Umbilical cord (tissue), 2 donors: Measurements from ENCODE around the gene TMEM63B. TPM values are rescaled to one million over a fixed set of nuclear protein-coding genes. Genes with fewer than 3 reads are reported as not detected.

Experiments
- DNase-seq: peaks from one replicate; pipeline ENCODE4 v3.0.0-alpha.2; 2015; ENCODE audit warnings: low spot score
- total RNA-seq: library from RNA; depleted of rRNA; stranded (reverse); fragments of >200 nt; gene quantifications from one replicate; pipeline ENCODE4 v1.2.3, GENCODE V29; 2014; ENCODE audit warnings: low replicate concordance; ENCODE audit not compliant: insufficient read depth

TMEM63B gene
- total RNA-seq, 1 donor from 2014 or later = 10.4 TPM

- no peak for DNase-seq
Observed at GRCh38 chr6:44117397-44118128, 9.8 kb upstream of the TMEM63B start.

GRCh38 chr6:44119704-44120262 lies 7.6 kb upstream of the TMEM63B start:
- DNase-seq = no peak

- no peak for DNase-seq
Observed at GRCh38 chr6:44120692-44121443, 6.5 kb upstream of the TMEM63B start.

GRCh38 chr6:44122801-44123200 lies 4.6 kb upstream of the TMEM63B start:
- peak; percentile 20 for DNase-seq

GRCh38 chr6:44123544-44123943 lies 3.8 kb upstream of the TMEM63B start:
- no peak for DNase-seq

- peak; percentile 83 for DNase-seq
Observed at GRCh38 chr6:44126320-44127149, 819 bp upstream of the TMEM63B start.

GRCh38 chr6:44128020-44128917 lies 915 bp downstream of the TMEM63B start:
- DNase-seq = no peak

GRCh38 chr6:44129841-44130322 lies 2.5 kb downstream of the TMEM63B start:
- no peak for DNase-seq

GRCh38 chr6:44131892-44132291 lies 4.5 kb downstream of the TMEM63B start:
- no peak for DNase-seq

- DNase-seq = no peak
Observed at GRCh38 chr6:44132476-44132875, 5.1 kb downstream of the TMEM63B start.

- peak; percentile 82 for DNase-seq
Observed at GRCh38 chr6:44133003-44133931, 5.9 kb downstream of the TMEM63B start.

- DNase-seq = peak; percentile 66
Observed at GRCh38 chr6:44133981-44134711, 6.8 kb downstream of the TMEM63B start.

GRCh38 chr6:44135173-44135758 lies 7.9 kb downstream of the TMEM63B start:
- DNase-seq = peak; percentile 96

GRCh38 chr6:44135875-44136274 lies 8.5 kb downstream of the TMEM63B start:
- no peak for DNase-seq

- DNase-seq = no peak
Observed at GRCh38 chr6:44138717-44139350, 11.5 kb downstream of the TMEM63B start.

- DNase-seq = no peak
Observed at GRCh38 chr6:44139351-44139743, 12.0 kb downstream of the TMEM63B start.

- no peak for DNase-seq
Observed at GRCh38 chr6:44142835-44143234, 15.5 kb downstream of the TMEM63B start.

- DNase-seq = no peak
Observed at GRCh38 chr6:44143731-44144130, 16.4 kb downstream of the TMEM63B start.
